ENCODE results near the gene SERPINB4.

DNA sequence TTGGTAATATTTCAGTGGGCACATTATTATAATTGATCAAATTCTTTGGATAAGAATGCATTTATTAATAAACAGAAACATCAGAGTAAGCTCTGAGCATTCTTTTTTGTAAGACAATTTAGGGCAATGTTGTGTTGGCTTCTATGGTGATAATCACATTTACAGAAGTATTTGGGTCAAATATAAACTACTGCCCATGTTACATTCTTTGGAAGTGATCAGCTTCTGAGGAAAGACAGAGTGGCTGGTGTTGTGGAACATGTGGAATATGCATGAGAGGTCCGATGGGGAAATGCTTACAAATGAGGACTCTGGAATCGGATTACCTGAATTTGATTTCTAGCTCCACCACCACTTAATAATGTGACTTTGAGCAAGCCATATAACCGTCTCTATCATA, 37.5 kb downstream of the SERPINB4 start:
- TF ChIP-seq, protein P1, sequence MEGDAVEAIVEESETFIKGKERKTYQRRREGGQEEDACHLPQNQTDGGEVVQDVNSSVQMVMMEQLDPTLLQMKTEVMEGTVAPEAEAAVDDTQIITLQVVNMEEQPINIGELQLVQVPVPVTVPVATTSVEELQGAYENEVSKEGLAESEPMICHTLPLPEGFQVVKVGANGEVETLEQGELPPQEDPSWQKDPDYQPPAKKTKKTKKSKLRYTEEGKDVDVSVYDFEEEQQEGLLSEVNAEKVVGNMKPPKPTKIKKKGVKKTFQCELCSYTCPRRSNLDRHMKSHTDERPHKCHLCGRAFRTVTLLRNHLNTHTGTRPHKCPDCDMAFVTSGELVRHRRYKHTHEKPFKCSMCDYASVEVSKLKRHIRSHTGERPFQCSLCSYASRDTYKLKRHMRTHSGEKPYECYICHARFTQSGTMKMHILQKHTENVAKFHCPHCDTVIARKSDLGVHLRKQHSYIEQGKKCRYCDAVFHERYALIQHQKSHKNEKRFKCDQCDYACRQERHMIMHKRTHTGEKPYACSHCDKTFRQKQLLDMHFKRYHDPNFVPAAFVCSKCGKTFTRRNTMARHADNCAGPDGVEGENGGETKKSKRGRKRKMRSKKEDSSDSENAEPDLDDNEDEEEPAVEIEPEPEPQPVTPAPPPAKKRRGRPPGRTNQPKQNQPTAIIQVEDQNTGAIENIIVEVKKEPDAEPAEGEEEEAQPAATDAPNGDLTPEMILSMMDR (IDR thresholded peaks at IDR 0.05): no peak
- TF ChIP-seq POLR2A (IDR thresholded peaks at IDR 0.05; ENCODE audit: low read depth) (no peak), POLR2AphosphoS5 (IDR thresholded peaks at IDR 0.05) (no peak), EP300 (IDR thresholded peaks at IDR 0.05) (no peak)
